Bone marrow (tissue), 2 donors: ENCODE measurements around the gene PRRX1.

Experiments used
- DNase-seq, 2 donors: peaks; one replicate each; lab custom pipeline; 2025; lab: John Stamatoyannopoulos, UW

PRRX1 gene

DNA sequence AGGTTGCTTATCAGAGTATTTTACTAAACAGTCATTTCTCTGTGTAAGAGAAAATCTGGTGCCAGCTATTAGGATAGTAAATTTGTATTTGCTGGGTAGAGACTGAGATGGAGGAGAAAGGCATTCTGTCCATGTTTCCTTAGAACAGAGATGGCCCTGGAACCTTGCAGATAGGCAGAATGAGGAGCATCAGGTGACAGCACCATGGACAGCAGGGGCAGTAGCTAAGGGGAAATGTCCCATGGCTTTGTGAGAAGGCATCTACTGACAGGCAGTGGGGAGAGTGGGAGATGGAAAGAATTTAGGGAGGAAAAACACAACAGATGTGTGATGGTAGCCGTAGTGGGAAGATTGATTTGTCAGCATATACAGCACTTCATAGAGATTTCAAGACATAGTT, 105.0 kb downstream of the PRRX1 start:
- no peak for DNase-seq

DNA sequence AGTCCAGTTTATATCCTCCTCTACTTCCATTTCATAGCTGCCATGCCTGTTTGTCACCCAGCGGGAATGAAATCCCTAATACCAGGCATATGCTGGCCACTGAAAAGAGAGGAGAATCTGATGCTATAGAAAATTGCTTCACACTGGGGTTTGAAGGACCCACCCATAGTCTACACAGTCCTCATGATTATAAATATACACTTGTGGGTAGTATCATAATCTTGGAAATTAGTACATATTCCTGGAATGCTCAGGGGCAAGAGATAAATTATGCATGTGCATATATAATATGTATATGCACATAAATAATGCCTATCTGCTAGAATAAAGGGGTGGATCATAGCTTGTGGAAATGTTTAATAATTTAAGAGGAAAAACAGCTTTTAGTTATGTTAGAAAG, 105.8 kb downstream of the PRRX1 start:
- DNase-seq, result no peak

DNA sequence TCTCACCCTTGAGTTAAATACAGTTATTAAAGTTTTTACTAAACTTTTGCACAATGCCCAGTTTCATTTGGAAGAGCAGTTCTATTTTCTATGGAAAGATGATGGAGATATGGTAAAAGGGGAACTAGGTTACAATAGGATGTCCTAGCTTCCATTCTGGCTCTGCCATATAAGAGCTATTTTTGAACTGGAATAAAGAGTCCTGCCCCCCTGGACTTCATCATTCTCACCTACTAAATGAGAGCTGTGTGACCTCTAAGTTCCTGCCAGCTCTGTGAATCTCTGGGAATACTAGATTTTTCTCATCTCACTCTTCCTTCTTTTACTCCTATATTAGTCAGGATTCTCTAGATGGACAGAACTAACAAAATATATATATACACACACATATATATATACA, 106.3 kb downstream of the PRRX1 start:
- no peak for DNase-seq

DNA sequence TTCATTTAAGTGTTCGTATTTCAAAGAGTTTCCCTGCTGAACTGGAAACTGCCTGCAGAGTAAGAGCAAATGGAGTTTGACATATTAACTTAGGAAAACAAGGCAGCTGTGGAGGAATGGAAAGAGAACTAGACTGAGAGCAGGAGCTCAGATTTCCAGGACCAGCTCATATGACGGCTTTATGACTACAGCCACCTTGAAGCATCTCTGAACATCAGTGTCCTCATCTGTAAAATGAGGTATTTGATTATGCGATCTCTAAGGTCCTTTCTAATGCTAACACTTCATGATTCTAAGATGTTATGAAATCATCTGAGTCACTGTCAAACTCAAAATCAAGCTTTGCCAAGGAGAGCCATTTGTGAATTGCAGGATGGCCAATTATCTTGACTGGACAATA, 112.3 kb downstream of the PRRX1 start:
- no peak for DNase-seq

DNA sequence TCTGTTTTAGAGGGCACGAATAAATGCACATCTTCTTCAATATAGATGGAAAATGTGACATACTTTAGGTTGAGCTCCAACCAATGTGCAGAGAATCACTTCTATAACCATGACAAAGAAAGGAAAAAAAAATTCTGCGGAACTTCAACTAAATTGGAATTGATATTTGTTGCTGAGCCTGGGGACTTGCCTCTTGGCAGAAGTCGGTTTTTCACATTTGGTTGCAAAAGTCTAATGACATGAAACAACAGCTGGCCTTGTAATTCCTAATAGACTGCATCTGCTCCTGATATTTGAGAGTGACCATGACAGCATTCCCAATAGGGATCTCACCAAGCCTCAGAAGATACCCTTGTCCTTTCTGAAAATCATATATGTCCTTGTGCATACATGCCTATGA, 112.8 kb downstream of the PRRX1 start:
- DNase-seq, result no peak
